SKM-1 treated with dmso at 0.1 percent for 144 hours (cell line): ENCODE data around the gene WDR93.
A peak's percentile ranks its signal among the peaks of the same experiment; 100 is the strongest.

Experiments
- DNase-seq: peaks from one replicate; lab custom pipeline; 2025; ENCODE audit not compliant: unreplicated experiment; lab: John Stamatoyannopoulos, UW

WDR93 gene

GRCh38 chr15:89690276-89691218 is at the start of gene WDR93, which contains the start of gene PEX11A:
TSS of gene WDR93 (plus strand) at chr15:89690811. CDS start at chr15:89701747, 10,936 bp downstream.
TSS of gene PEX11A (minus strand) at chr15:89690754. CDS start at chr15:89690632, 122 bp downstream.
- peak; percentile 46 for DNase-seq

GRCh38 chr15:89641053-89641452 is 49.6 kb upstream of the WDR93 start:
- DNase-seq, result no peak

GRCh38 chr15:89642106-89642505 is 48.5 kb upstream of the WDR93 start:
- DNase-seq, result no peak

GRCh38 chr15:89645680-89646079 is 44.9 kb upstream of the WDR93 start:
- no peak for DNase-seq

GRCh38 chr15:89646416-89647141 is 44.0 kb upstream of the WDR93 start:
- DNase-seq, result no peak

GRCh38 chr15:89647191-89647851 is 43.3 kb upstream of the WDR93 start:
- DNase-seq, result peak; percentile 49

GRCh38 chr15:89648106-89649012 is 42.3 kb upstream of the WDR93 start:
- no peak for DNase-seq

GRCh38 chr15:89649013-89649625 is 41.5 kb upstream of the WDR93 start:
- no peak for DNase-seq

- DNase-seq, result no peak
Measured at GRCh38 chr15:89649716-89650115, 40.9 kb upstream of the WDR93 start.

- DNase-seq, result no peak
Measured at GRCh38 chr15:89652131-89652530, 38.5 kb upstream of the WDR93 start.

- no peak for DNase-seq
Measured at GRCh38 chr15:89652666-89653065, 37.9 kb upstream of the WDR93 start.

GRCh38 chr15:89653578-89653977 is 37.0 kb upstream of the WDR93 start:
- DNase-seq, result no peak

GRCh38 chr15:89654301-89654761 is 36.3 kb upstream of the WDR93 start:
- DNase-seq, result no peak

GRCh38 chr15:89654847-89655805 is 35.5 kb upstream of the WDR93 start, which contains the start of gene KIF7:
TSS of gene KIF7 (minus strand) at chr15:89655467. CDS start at chr15:89652930, 2,537 bp downstream.
- DNase-seq, result no peak

GRCh38 chr15:89656116-89656815 is 34.3 kb upstream of the WDR93 start:
- no peak for DNase-seq

GRCh38 chr15:89657686-89658200 is 32.9 kb upstream of the WDR93 start:
- no peak for DNase-seq

- no peak for DNase-seq
Measured at GRCh38 chr15:89659295-89659694, 31.3 kb upstream of the WDR93 start.

- no peak for DNase-seq
Measured at GRCh38 chr15:89660556-89660955, 30.1 kb upstream of the WDR93 start.
